Activated naive CD4-positive, alpha-beta T cell treated with anti-CD3 and anti-CD28 coated beads for 36 hours (primary cell): Measurements from ENCODE around the gene OR5T3. TPM values are rescaled to one million over a fixed set of nuclear protein-coding genes. Genes with fewer than 3 reads are reported as not detected.
"Not testable (repeated sequence)": the region's sequence is repeated elsewhere in the genome, so short reads cannot be mapped to it uniquely, and the experiment has no call there.

Source experiments
- CTCF ChIA-PET: fragments of 350-600 bp; sonication (Branson Sonifier 250); formaldehyde crosslinking; loops from one replicate; lab custom pipeline; 2021; ENCODE audit warnings: antibody characterized with exemption; lab: Charles Lee
- DNase-seq: peaks from one replicate; pipeline ENCODE4 v3.0.0-alpha.2; 2020
- H3K27ac Mint-ChIP-seq: one replicate; pipeline ENCODE4 v1.8.0; 2021; ENCODE audit warnings: mild to moderate bottlenecking, mixed read lengths
- H3K27me3 Mint-ChIP-seq: one replicate; pipeline ENCODE4 v1.8.0; 2021; ENCODE audit warnings: low read depth, mixed read lengths
- H3K36me3 Mint-ChIP-seq: one replicate; pipeline ENCODE4 v1.8.0; 2021; ENCODE audit warnings: low read depth, mixed read lengths
- H3K4me1 Mint-ChIP-seq: one replicate; pipeline ENCODE4 v1.8.0; 2021; ENCODE audit warnings: low read depth, mixed read lengths
- H3K4me3 Mint-ChIP-seq: one replicate; pipeline ENCODE4 v1.8.0; 2021; ENCODE audit warnings: mild to moderate bottlenecking, moderate library complexity, mixed read lengths
- H3K9me3 Mint-ChIP-seq: one replicate; pipeline ENCODE4 v1.8.0; 2021; ENCODE audit warnings: mixed read lengths
- intact Hi-C: fragments of 100-400 bp; cut with micrococcal nuclease; formaldehyde crosslinking; loops from one replicate; pipeline ENCODE4 v1.15.1; 2023
- total RNA-seq, 2 experiments: library from RNA; stranded (reverse); gene quantifications; one replicate each; pipeline ENCODE4 v1.2.3, GENCODE V29; 2021

Gene OR5T3
- total RNA-seq = not detected

GRCh38 chr11:56251954-56252353, at the start of gene OR5T3:
TSS of gene OR5T3 (plus strand) at chr11:56252254. CDS start at chr11:56252254, 0 bp downstream.
- Mint-ChIP-seq H3K9me3 (peaks cover 7% of the 10 kb centered on the region), H3K27ac (no peak within 1 kb of the TSS), H3K4me3 (no peak within 1 kb of the TSS), H3K27me3 (no peaks in the 10 kb centered on the region), H3K36me3 (no peaks in the 10 kb centered on the region), H3K4me1 (no peaks in the 10 kb centered on the region)
- intact Hi-C loops = no loop called here
- no peak for DNase-seq
- CTCF ChIA-PET = no interaction called here

DNA sequence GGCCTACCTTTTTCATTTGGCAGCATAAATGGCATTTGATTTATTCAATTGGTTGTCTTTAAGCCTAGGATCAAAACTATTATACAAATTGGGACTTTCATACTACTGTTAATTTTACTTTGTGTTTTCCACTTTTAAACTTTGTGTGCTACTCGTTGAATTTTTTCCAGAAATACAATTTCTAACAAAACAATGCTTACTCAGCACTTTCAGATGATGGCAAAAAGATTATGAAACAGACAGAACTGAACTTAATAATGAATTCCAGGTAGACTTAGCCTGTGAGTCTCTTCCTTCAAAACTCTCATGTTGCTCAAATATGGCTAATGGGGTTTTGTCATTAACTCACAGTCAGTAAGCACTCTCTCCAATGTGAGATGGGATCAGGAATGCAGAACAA, 44.3 kb upstream of the OR5T3 start:
- DNase-seq = no peak
- CTCF ChIA-PET = no interaction called here
- Mint-ChIP-seq H3K9me3 (peaks cover 8% of the 10 kb centered on the region), H3K27ac (no peak overlapping the region), H3K4me3 (no peak overlapping the region), H3K27me3 (no peaks in the 10 kb centered on the region), H3K36me3 (no peaks in the 10 kb centered on the region), H3K4me1 (no peaks in the 10 kb centered on the region)
- intact Hi-C loops = no loop called here

DNA sequence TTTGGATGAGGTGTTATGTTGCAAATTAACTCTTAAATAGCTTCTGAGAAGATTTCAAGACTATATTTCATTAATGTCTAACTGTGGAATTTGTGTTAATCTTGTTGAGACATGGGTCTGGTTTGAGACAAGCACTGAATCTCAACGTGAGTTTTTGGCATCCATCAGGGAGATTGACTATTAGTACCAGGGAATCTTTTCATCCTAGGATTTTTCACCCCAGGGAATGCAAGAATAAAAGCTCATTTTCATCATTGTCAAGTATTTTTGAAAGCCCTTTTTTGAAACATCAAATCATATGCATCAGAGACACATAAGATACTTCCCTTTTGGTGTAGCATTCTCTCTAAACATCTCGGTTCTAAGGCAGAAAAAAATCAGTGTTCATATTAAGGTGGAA, 37.5 kb upstream of the OR5T3 start:
- Mint-ChIP-seq H3K27me3 (no peaks in the 10 kb centered on the region), H3K9me3 (peaks cover 38% of the 10 kb centered on the region), H3K36me3 (no peaks in the 10 kb centered on the region), H3K4me3 (no peak overlapping the region), H3K27ac (no peak overlapping the region), H3K4me1 (no peaks in the 10 kb centered on the region)
- CTCF ChIA-PET = no interaction called here
- DNase-seq = no peak
- intact Hi-C loops = no loop called here

- CTCF ChIA-PET, H3K36me3 Mint-ChIP-seq, intact Hi-C loops, H3K4me1 Mint-ChIP-seq, H3K27ac Mint-ChIP-seq, H3K27me3 Mint-ChIP-seq, H3K4me3 Mint-ChIP-seq, DNase-seq: not testable (repeated sequence)
- peaks cover 39% of the 10 kb centered on the region for H3K9me3 Mint-ChIP-seq
These were observed 32.3 kb upstream of the OR5T3 start for GRCh38 chr11:56219735-56220134.

DNA sequence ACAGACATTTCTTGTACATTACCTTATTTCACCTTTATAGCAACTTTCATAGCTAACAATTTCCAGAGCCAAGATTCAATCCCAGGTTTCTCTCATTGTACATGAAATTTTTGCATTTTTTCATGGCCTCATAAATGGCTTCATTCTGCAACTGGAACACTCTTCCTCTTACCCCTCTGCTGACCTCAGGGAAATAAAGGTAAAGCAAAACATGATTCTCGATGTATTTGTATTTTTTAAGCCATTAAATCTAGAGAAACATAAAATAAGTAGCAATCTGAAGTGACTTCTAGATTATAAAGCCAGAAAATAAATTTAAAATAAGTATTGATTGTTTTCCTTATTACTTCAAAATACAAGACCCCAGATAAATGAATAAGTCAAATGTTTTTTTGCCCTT, 17.9 kb upstream of the OR5T3 start, which contains the start of gene OR5T2:
Gene OR5T2, minus strand, starts transcription at position 101 of the 400 bp plus-strand sequence. CDS start 1,193 bp downstream, outside the sequence.
- H3K27ac Mint-ChIP-seq = no peak within 1 kb of the TSS
- H3K27me3 Mint-ChIP-seq = no peaks in the 10 kb centered on the region
- no peak for DNase-seq
- no peak within 1 kb of the TSS for H3K4me3 Mint-ChIP-seq
- no peaks in the 10 kb centered on the region for H3K4me1 Mint-ChIP-seq
- intact Hi-C loops = no loop called here
- CTCF ChIA-PET = no interaction called here
- H3K9me3 Mint-ChIP-seq = peaks cover 8% of the 10 kb centered on the region
- H3K36me3 Mint-ChIP-seq = no peaks in the 10 kb centered on the region

DNA sequence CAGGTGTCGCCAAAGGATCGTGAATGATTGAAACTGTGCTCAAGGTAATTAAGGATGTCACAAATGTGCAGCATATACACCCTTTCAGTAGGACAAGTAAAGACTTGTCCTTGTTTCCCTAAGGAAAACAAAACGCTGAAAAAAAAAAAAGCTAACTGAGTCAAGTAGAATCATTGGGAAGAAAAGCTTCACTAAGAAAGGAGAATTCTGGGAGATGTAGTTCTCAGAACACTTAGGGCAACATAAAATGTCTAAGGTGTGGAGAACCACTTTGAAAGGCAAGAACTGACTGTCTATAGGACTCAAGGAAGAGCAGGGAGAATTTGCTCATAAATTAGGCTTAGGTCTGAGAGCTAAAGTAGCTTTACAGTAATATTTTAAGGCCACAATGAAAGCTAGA, 19.0 kb downstream of the OR5T3 start:
- no peaks in the 10 kb centered on the region for H3K27me3 Mint-ChIP-seq
- no peaks in the 10 kb centered on the region for H3K36me3 Mint-ChIP-seq
- peaks cover 13% of the 10 kb centered on the region for H3K9me3 Mint-ChIP-seq
- H3K27ac Mint-ChIP-seq = no peak overlapping the region
- CTCF ChIA-PET = no interaction called here
- intact Hi-C loops = no loop called here
- H3K4me1 Mint-ChIP-seq = no peaks in the 10 kb centered on the region
- no peak overlapping the region for H3K4me3 Mint-ChIP-seq
- no peak for DNase-seq

DNA sequence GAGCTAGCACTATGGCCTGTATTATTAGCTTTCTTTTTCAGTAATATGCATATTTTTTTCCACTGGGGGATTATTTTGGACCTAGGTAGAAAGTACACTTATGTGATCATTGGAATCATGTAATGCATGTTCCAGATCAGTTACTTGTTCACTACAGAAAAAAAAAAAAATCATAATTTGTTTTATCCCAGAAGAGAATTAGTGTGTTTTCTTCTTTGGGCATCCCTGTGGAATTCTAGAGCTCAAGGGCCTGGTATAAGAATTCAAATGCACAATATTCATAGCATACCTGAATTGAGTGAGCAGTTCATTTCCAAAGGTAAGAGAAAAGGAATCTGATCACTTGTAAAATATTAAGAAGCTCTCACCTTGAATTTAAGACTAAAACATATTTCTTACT, 21.8 kb downstream of the OR5T3 start, which contains the start of gene OR5T1:
Gene OR5T1, plus strand, starts transcription at position 301 of the 400 bp plus-strand sequence. CDS start 1,485 bp downstream, outside the sequence.
- peaks cover 14% of the 10 kb centered on the region for H3K9me3 Mint-ChIP-seq
- no peak within 1 kb of the TSS for H3K27ac Mint-ChIP-seq
- H3K27me3 Mint-ChIP-seq = no peaks in the 10 kb centered on the region
- intact Hi-C loops = no loop called here
- no peaks in the 10 kb centered on the region for H3K4me1 Mint-ChIP-seq
- H3K36me3 Mint-ChIP-seq = no peaks in the 10 kb centered on the region
- CTCF ChIA-PET = interaction anchor here (0.6 kb wide), 1 partner anchor 476 kb away, joined by 3 read pairs; no protein-coding TSS in a partner anchor
- DNase-seq = no peak
- no peak within 1 kb of the TSS for H3K4me3 Mint-ChIP-seq

DNA sequence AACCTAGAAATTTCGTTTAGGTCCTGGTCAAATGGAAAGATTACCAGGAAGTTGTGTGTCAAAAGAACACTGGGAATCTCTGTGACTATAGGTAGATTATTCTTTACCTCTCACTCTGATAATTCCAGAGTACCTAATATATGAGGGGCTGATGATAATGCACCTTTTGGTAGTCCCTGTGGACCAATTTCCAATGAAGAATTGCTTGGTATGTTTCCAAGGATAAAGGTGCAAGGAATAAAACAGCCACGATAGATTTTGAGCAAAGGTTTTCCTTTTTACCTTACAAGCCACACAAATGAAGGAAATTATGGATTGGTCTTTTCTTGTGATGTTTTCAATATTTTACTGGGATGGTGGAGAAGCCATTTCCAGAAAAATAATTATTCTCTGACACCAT, 40.1 kb downstream of the OR5T3 start, which contains the start of gene OR8H1:
Gene OR8H1, minus strand, starts transcription at position 101 of the 400 bp plus-strand sequence. CDS start 1,192 bp downstream, outside the sequence.
- H3K4me1 Mint-ChIP-seq = no peaks in the 10 kb centered on the region
- no peaks in the 10 kb centered on the region for H3K27me3 Mint-ChIP-seq
- intact Hi-C loops = no loop called here
- no peak for DNase-seq
- CTCF ChIA-PET = no interaction called here
- H3K27ac Mint-ChIP-seq = no peak within 1 kb of the TSS
- no peak within 1 kb of the TSS for H3K4me3 Mint-ChIP-seq
- H3K36me3 Mint-ChIP-seq = no peaks in the 10 kb centered on the region
- peaks cover 6% of the 10 kb centered on the region for H3K9me3 Mint-ChIP-seq

- Mint-ChIP-seq H3K4me1 (no peaks in the 10 kb centered on the region), H3K27ac (no peak overlapping the region), H3K9me3 (peaks cover 2% of the 10 kb centered on the region), H3K27me3 (no peaks in the 10 kb centered on the region), H3K4me3 (no peak overlapping the region), H3K36me3 (no peaks in the 10 kb centered on the region)
- intact Hi-C loops = no loop called here
- no peak for DNase-seq
- CTCF ChIA-PET = no interaction called here
These were observed 44.8 kb downstream of the OR5T3 start for GRCh38 chr11:56296898-56297297.

Other genes starting within 250 kb of the OR5T3 start
- not detected for gene OR5AS1, start 224.6 kb upstream of the OR5T3 start, total RNA-seq
- gene OR8I2, start 158.9 kb upstream of the OR5T3 start, total RNA-seq = not detected
- gene OR8H2, start 148.6 kb upstream of the OR5T3 start, total RNA-seq = not detected
- gene OR8H3, start 129.9 kb upstream of the OR5T3 start, total RNA-seq = not detected
- not detected for gene OR8J3, start 112.1 kb upstream of the OR5T3 start, total RNA-seq
- not detected for gene OR8K5, start 91.9 kb upstream of the OR5T3 start, total RNA-seq
- not detected for gene OR5J2, start 75.6 kb upstream of the OR5T3 start, total RNA-seq
- not detected for gene OR5T2, start 18.0 kb upstream of the OR5T3 start, total RNA-seq
- not detected for gene OR5T1, start 21.9 kb downstream of the OR5T3 start, total RNA-seq
- not detected for gene OR8H1, start 40.0 kb downstream of the OR5T3 start, total RNA-seq
- gene OR8K3, start 62.9 kb downstream of the OR5T3 start, total RNA-seq = not detected
- not detected for gene OR8K1, start 93.8 kb downstream of the OR5T3 start, total RNA-seq
- not detected for gene OR8J1, start 102.0 kb downstream of the OR5T3 start, total RNA-seq
- not detected for gene OR8U1, start 123.4 kb downstream of the OR5T3 start, total RNA-seq
- gene OR5AL1, start 160.4 kb downstream of the OR5T3 start, total RNA-seq = not detected
- not detected for gene OR5M3, start 221.1 kb downstream of the OR5T3 start, total RNA-seq
- not detected for gene OR5M8, start 239.1 kb downstream of the OR5T3 start, total RNA-seq